Neural cell (in vitro differentiated cells): ENCODE data around the gene SMTN.

ENCODE experiments used
- EZH2 ChIP-seq: fragments of 200-600, 300-800 bp; shearing (Covaris generic), sonication (generic); IDR thresholded peaks from 2 replicates; pipeline ENCODE4 v1.6.1; 2014; ENCODE audit warnings: antibody characterized with exemption, low read length, borderline replicate concordance, mild to moderate bottlenecking; ENCODE audit not compliant: insufficient read depth, poor library complexity, severe bottlenecking
- POLR2AphosphoS5 ChIP-seq: IDR thresholded peaks from 2 replicates; pipeline ENCODE4 v1.6.1; 2012
- RAD21 ChIP-seq: fragments of 450-650 bp; conservative IDR thresholded peaks from 2 replicates; pipeline ENCODE4 v1.6.1; 2014; ENCODE audit warnings: antibody characterized with exemption, mild to moderate bottlenecking, moderate library complexity
- SMC3 ChIP-seq: fragments of 450-650 bp; conservative IDR thresholded peaks from 2 replicates; pipeline ENCODE4 v1.6.1; 2014; ENCODE audit warnings: antibody characterized with exemption, mild to moderate bottlenecking, moderate library complexity; ENCODE audit not compliant: poor library complexity
- TF ChIP-seq, protein P1 (sequence below): fragments of 450-650 bp; IDR thresholded peaks from 2 replicates; pipeline ENCODE4 v1.5.1; 2014; ENCODE audit warnings: antibody characterized with exemption, mild to moderate bottlenecking, moderate library complexity; ENCODE audit not compliant: poor library complexity, severe bottlenecking
- TF ChIP-seq, protein P2 (sequence below): IDR thresholded peaks from 2 replicates; pipeline ENCODE4 v1.6.1; 2012; ENCODE audit warnings: borderline replicate concordance

DNA sequence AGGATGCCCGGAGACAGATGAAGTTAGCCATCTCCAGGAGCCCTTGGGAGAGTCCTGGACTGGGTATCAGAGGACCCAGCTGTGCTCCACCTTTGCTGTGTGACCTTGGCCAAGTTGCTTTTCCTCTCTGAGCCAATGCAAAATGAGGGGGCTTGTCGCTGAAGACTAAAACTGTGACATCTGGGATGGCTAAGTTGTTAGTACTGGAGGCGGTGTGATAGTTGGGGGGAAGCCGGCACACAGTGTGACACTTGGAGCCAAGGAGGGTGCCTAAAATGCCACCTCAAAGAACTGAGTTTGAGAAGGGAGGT, 42.1 kb downstream of the SMTN start:
- TF ChIP-seq, protein P1, sequence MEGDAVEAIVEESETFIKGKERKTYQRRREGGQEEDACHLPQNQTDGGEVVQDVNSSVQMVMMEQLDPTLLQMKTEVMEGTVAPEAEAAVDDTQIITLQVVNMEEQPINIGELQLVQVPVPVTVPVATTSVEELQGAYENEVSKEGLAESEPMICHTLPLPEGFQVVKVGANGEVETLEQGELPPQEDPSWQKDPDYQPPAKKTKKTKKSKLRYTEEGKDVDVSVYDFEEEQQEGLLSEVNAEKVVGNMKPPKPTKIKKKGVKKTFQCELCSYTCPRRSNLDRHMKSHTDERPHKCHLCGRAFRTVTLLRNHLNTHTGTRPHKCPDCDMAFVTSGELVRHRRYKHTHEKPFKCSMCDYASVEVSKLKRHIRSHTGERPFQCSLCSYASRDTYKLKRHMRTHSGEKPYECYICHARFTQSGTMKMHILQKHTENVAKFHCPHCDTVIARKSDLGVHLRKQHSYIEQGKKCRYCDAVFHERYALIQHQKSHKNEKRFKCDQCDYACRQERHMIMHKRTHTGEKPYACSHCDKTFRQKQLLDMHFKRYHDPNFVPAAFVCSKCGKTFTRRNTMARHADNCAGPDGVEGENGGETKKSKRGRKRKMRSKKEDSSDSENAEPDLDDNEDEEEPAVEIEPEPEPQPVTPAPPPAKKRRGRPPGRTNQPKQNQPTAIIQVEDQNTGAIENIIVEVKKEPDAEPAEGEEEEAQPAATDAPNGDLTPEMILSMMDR, result no peak
- TF ChIP-seq, protein P2, sequence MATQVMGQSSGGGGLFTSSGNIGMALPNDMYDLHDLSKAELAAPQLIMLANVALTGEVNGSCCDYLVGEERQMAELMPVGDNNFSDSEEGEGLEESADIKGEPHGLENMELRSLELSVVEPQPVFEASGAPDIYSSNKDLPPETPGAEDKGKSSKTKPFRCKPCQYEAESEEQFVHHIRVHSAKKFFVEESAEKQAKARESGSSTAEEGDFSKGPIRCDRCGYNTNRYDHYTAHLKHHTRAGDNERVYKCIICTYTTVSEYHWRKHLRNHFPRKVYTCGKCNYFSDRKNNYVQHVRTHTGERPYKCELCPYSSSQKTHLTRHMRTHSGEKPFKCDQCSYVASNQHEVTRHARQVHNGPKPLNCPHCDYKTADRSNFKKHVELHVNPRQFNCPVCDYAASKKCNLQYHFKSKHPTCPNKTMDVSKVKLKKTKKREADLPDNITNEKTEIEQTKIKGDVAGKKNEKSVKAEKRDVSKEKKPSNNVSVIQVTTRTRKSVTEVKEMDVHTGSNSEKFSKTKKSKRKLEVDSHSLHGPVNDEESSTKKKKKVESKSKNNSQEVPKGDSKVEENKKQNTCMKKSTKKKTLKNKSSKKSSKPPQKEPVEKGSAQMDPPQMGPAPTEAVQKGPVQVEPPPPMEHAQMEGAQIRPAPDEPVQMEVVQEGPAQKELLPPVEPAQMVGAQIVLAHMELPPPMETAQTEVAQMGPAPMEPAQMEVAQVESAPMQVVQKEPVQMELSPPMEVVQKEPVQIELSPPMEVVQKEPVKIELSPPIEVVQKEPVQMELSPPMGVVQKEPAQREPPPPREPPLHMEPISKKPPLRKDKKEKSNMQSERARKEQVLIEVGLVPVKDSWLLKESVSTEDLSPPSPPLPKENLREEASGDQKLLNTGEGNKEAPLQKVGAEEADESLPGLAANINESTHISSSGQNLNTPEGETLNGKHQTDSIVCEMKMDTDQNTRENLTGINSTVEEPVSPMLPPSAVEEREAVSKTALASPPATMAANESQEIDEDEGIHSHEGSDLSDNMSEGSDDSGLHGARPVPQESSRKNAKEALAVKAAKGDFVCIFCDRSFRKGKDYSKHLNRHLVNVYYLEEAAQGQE, result no peak
- no peak for TF ChIP-seq RAD21
- no peak for TF ChIP-seq SMC3
- no peak for TF ChIP-seq EZH2
- TF ChIP-seq POLR2AphosphoS5, result no peak
